ENCODE results near the gene PIP4K2C. TPM values are rescaled to one million over a fixed set of nuclear protein-coding genes. Genes with fewer than 3 reads are reported as not detected.

PIP4K2C gene
- polyA plus RNA-seq, 1 experiment = 30.1 TPM

DNA sequence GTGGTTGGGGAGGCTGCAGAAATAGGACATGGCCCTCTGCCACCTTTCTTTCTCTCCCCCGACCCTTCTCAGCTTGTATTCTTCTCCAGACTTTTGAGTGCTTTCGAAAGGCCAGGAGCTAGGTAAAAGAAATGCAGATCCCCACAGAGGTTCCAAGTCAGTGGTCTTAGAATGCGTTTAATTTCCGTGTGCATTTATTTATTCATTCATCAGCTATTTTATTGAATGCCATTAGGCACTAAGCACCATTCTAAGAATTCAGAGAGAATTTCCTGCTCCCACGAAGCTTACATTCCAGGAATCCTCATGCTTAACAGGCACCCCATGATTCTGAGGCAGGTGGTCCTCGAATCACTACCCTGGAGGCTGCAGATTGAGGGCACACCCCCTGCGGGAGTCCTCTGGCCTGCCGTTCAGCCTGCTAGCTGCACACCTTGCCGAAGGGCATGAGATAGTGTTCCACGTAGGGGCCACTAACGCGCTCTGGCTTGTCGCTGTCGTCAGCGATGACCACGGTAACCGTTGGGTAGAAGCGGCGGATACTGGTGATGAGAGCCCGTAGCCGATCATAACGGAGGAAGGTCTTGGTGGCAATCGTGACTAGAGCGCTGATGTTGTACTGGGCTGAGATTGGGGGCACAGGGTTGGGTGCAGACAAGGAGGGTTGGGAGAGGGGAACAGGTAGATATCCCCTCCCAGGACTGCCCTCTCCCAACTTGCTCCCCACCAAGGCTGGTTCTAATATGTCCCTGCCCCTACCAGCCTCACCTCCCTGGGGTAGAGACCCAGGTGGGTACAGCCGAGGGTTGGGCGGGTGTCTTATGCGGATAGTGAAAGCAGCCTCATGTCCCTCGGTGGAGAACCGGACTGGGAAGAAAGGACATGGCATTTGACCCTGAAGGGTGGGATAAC is 37.5 kb downstream of the PIP4K2C start:
- DNase-seq (ENCODE audit: low read depth) = no peak
- Histone ChIP-seq H3K27me3 (ENCODE audit: control insufficient read depth, insufficient read depth, low read length) (peaks cover 27% of the 10 kb centered on the region), H3K36me3 (ENCODE audit: control insufficient read depth, insufficient read depth, low read length) (no peaks in the 10 kb centered on the region), H3K4me3 (ENCODE audit: low read depth, low read length) (no peak overlapping the region)
- ChIA-PET POLR2A (interaction anchor here (1.0 kb wide), 1 partner anchor 17 kb away, joined by 3 read pairs; the partner anchor contains the start of gene ARHGEF25), CTCF (interaction anchor here (0.5 to 17.5 kb wide), 6 partner anchors 9 to 517 kb away, joined by 3 to 257 read pairs (median 4); no protein-coding TSS in a partner anchor)
- TF ChIP-seq, protein P1, sequence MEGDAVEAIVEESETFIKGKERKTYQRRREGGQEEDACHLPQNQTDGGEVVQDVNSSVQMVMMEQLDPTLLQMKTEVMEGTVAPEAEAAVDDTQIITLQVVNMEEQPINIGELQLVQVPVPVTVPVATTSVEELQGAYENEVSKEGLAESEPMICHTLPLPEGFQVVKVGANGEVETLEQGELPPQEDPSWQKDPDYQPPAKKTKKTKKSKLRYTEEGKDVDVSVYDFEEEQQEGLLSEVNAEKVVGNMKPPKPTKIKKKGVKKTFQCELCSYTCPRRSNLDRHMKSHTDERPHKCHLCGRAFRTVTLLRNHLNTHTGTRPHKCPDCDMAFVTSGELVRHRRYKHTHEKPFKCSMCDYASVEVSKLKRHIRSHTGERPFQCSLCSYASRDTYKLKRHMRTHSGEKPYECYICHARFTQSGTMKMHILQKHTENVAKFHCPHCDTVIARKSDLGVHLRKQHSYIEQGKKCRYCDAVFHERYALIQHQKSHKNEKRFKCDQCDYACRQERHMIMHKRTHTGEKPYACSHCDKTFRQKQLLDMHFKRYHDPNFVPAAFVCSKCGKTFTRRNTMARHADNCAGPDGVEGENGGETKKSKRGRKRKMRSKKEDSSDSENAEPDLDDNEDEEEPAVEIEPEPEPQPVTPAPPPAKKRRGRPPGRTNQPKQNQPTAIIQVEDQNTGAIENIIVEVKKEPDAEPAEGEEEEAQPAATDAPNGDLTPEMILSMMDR (IDR thresholded peaks at IDR 0.05; ENCODE audit: insufficient read depth, low read depth, low read length) = no peak

GRCh38 chr12:57629897-57630471 is 39.0 kb downstream of the PIP4K2C start:
- Histone ChIP-seq H3K36me3 (ENCODE audit: control insufficient read depth, insufficient read depth, low read length) (no peaks in the 10 kb centered on the region), H3K4me3 (ENCODE audit: low read depth, low read length) (no peak overlapping the region), H3K27me3 (ENCODE audit: control insufficient read depth, insufficient read depth, low read length) (peaks cover 23% of the 10 kb centered on the region)
- ChIA-PET POLR2A (no interaction called here), CTCF (interaction anchor here (0.6 to 17.5 kb wide), 5 partner anchors 9 to 169 kb away, joined by 3 to 257 read pairs (median 3); no protein-coding TSS in a partner anchor)
- TF ChIP-seq, protein P1 (IDR thresholded peaks at IDR 0.05; ENCODE audit: insufficient read depth, low read depth, low read length) = no peak
- no peak for DNase-seq (ENCODE audit: low read depth)

DNA sequence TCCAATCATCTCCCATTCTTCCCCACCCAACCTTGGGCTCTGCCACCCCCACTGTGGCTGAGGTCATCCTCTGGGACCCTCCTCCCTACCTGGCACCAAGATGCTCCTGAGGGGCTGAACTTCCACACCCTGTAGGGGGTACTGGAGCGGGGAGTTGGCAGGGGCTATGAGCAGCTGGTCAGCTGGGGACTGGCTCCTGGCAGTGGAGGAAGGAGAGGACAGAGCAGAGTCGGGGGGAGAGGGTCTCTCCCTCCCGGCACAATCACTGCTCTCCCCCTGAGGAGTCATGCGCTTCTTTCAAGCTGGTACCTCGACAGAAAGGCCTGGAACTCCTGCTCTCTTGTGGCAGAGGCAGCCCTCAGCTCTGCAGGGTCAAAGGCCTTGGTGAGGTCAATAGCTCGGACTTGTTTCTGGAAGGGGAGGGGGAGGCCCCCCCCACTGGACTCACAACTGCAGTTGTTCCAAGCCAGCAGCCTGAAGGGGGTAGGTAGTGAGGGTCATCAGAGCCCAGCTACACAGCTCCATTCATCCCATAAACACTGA is 40.0 kb downstream of the PIP4K2C start:
- no peaks in the 10 kb centered on the region for H3K36me3 ChIP-seq (ENCODE audit: control insufficient read depth, insufficient read depth, low read length)
- H3K27me3 ChIP-seq (ENCODE audit: control insufficient read depth, insufficient read depth, low read length) = peaks cover 22% of the 10 kb centered on the region
- TF ChIP-seq, protein P1 (IDR thresholded peaks at IDR 0.05; ENCODE audit: insufficient read depth, low read depth, low read length) = no peak
- H3K4me3 ChIP-seq (ENCODE audit: low read depth, low read length) = no peak overlapping the region
- POLR2A ChIA-PET = no interaction called here
- DNase-seq (ENCODE audit: low read depth) = no peak
- CTCF ChIA-PET = interaction anchor here (1.0 to 17.5 kb wide), 5 partner anchors 10 to 168 kb away, joined by 3 to 257 read pairs (median 4); no protein-coding TSS in a partner anchor

- DNase-seq (ENCODE audit: low read depth) = no peak
- peaks cover 18% of the 10 kb centered on the region for H3K27me3 ChIP-seq (ENCODE audit: control insufficient read depth, insufficient read depth, low read length)
- POLR2A ChIA-PET = no interaction called here
- TF ChIP-seq, protein P1 (IDR thresholded peaks at IDR 0.05; ENCODE audit: insufficient read depth, low read depth, low read length) = no peak
- H3K36me3 ChIP-seq (ENCODE audit: control insufficient read depth, insufficient read depth, low read length) = no peaks in the 10 kb centered on the region
- H3K4me3 ChIP-seq (ENCODE audit: low read depth, low read length) = peak overlapping the region; percentile 49
- CTCF ChIA-PET = interaction anchor here (1.0 to 17.5 kb wide), 4 partner anchors 9 to 49 kb away, joined by 4 to 257 read pairs (median 11); no protein-coding TSS in a partner anchor
Measured at GRCh38 chr12:57631566-57632072, 40.6 kb downstream of the PIP4K2C start.

Data from BJ (cell line).